K562 (cell line): ENCODE measurements around the gene UBTD1. TPM values are rescaled to one million over a fixed set of nuclear protein-coding genes. Genes with fewer than 3 reads are reported as not detected.

ENCODE experiments used
- ARHGAP35 ChIP-seq: fragments of 450-650 bp; IDR thresholded peaks from 2 replicates; pipeline ENCODE4 v1.6.1; 2018; ENCODE audit not compliant: partially characterized antibody
- BCLAF1 ChIP-seq, 2 experiments: fragments of 450-650 bp in 1 of 2; IDR thresholded peaks; 2 replicates each; pipeline ENCODE4 v1.6.1; 2011 to 2017; ENCODE audit warnings: low read depth in 2 of 2, antibody characterized with exemption in 1 of 2, borderline replicate concordance in 1 of 2, low read length in 1 of 2, mild to moderate bottlenecking in 1 of 2, mixed read lengths in 1 of 2; ENCODE audit not compliant: control insufficient read depth in 1 of 2
- FOXK2 ChIP-seq, 2 experiments: fragments of 450-650 bp; IDR thresholded peaks in 1 of 2; conservative IDR thresholded peaks in 1 of 2; 2 replicates each; pipeline ENCODE4 v1.6.1; 2016; ENCODE audit warnings: low read depth in 2 of 2, mild to moderate bottlenecking in 1 of 2
- HMBOX1 ChIP-seq: sonication (generic); IDR thresholded peaks from 2 replicates; pipeline ENCODE4 v1.6.1; 2016
- MAFG ChIP-seq: fragments of 450-650 bp; conservative IDR thresholded peaks from 2 replicates; pipeline ENCODE4 v1.6.1; 2016; ENCODE audit warnings: missing genetic modification characterization, missing compliant biosample characterization
- NFIX ChIP-seq: fragments of 250-450 bp; sonication (Bioruptor Pico); IDR thresholded peaks from 2 replicates; pipeline ENCODE4 v1.4.0; 2020; ENCODE audit warnings: low read depth, mild to moderate bottlenecking, moderate library complexity
- SIRT6 ChIP-seq: IDR thresholded peaks from one replicate; pipeline ENCODE4 v1.6.1; 2012; ENCODE audit warnings: low read depth, mild to moderate bottlenecking, control low read depth, inconsistent platforms, low read length, moderate library complexity
- TAF7 ChIP-seq: fragments of 450-650 bp; IDR thresholded peaks from 2 replicates; pipeline ENCODE4 v1.6.1; 2016; ENCODE audit warnings: missing genetic modification characterization, missing compliant biosample characterization
- TBP ChIP-seq: optimal IDR thresholded peaks from 2 replicates; pipeline ENCODE3; 2011; ENCODE audit warnings: low read depth, low read length, improper control_type of control experiment
- YY1 ChIP-seq, 3 experiments: IDR thresholded peaks; 2 replicates each; pipeline ENCODE4 v1.6.1; 2011; ENCODE audit warnings: low read length in 2 of 3, mild to moderate bottlenecking in 2 of 3, moderate library complexity in 2 of 3, borderline replicate concordance in 1 of 3, control low read depth in 1 of 3, low read depth in 1 of 3; ENCODE audit not compliant: insufficient read depth in 3 of 3, insufficient replicate concordance in 2 of 3, control insufficient read depth in 1 of 3, insufficient read length in 1 of 3; ENCODE audit errors: extremely low read depth in 1 of 3
- ZBTB34 ChIP-seq: fragments of 250-450 bp; sonication (Bioruptor Pico); IDR thresholded peaks from 2 replicates; pipeline ENCODE4 v1.8.0; 2021; ENCODE audit warnings: mild to moderate bottlenecking, moderate library complexity
- ZNF444 ChIP-seq: fragments of 250-450 bp; sonication (Bioruptor Pico); IDR thresholded peaks from 2 replicates; pipeline ENCODE4 v1.4.0; 2020; ENCODE audit warnings: mild to moderate bottlenecking, moderate library complexity
- ZNF586 ChIP-seq: fragments of 450-650 bp; formaldehyde crosslinking; conservative IDR thresholded peaks from 2 replicates; pipeline ENCODE4 v1.4.0; 2020; ENCODE audit warnings: mild to moderate bottlenecking, moderate library complexity
- ZNF639 ChIP-seq, 2 experiments: fragments of 200-800 bp in 1 of 2; sonication (Bioruptor generic) in 1 of 2; sonication (generic) in 1 of 2; formaldehyde crosslinking in 1 of 2; IDR thresholded peaks in 1 of 2; conservative IDR thresholded peaks in 1 of 2; 2 replicates each; pipeline versions ENCODE4 v1.5.0 to v1.6.1; 2016 to 2020; ENCODE audit warnings: missing compliant biosample characterization in 1 of 2, missing genetic modification characterization in 1 of 2, missing genetic modification reagents in 1 of 2
- ZNF644 ChIP-seq: fragments of 200-800 bp; sonication (Bioruptor generic); IDR thresholded peaks from 2 replicates; pipeline ENCODE4 v1.6.1; 2016; ENCODE audit warnings: low read depth, missing genetic modification characterization, missing compliant biosample characterization
- ZNF696 ChIP-seq: fragments of 250-450 bp; sonication (Bioruptor Pico); conservative IDR thresholded peaks from 2 replicates; pipeline ENCODE4 v1.4.0; 2020; ENCODE audit warnings: mild to moderate bottlenecking, moderate library complexity
- ZNF740 ChIP-seq, 3 experiments: fragments of 200-800 bp in 1 of 3; sonication (Bioruptor generic) in 1 of 3; sonication (generic) in 1 of 3; formaldehyde crosslinking in 1 of 3; IDR thresholded peaks; 2 replicates each; pipeline versions ENCODE4 v1.6.1 to v1.8.0; 2016 to 2022; ENCODE audit warnings: mild to moderate bottlenecking in 2 of 3, missing compliant biosample characterization in 2 of 3, missing genetic modification characterization in 2 of 3, missing genetic modification reagents in 1 of 3
- polyA plus RNA-seq, 8 experiments: library from polyadenylated mRNA; depleted of rRNA in 4 of 8; stranded (reverse) in 5 of 8; unstranded in 3 of 8; fragments of >200 nt; fragmentation: Nextera tagmentation in 2 of 8; fragmentation: Illumina TruSeq in 1 of 8; extraction: Ambion mirVana in 2 of 8; extraction: Trizol in 1 of 8; gene quantifications; 2 replicates each; pipeline versions ENCODE4 v1.2.1 to v1.2.3, GENCODE V29; 2011 to 2014; ENCODE audit warnings: inconsistent platforms in 1 of 8, missing spikeins in 1 of 8
- total RNA-seq, 7 experiments: library from RNA; depleted of rRNA in 6 of 7; stranded (reverse); fragments of >200 nt in 6 of 7; fragmentation: Illumina TruSeq in 2 of 7; extraction: Trizol in 2 of 7; gene quantifications; 2 replicates each; pipeline versions ENCODE4 v1.2.1 to v1.2.3, GENCODE V29; 2011 to 2021; ENCODE audit warnings: low replicate concordance in 1 of 7

Gene UBTD1
- total and polyA plus RNA-seq, 9 of the 15 experiments (the other 6 are each of a cell fraction or from before 2014, with no cell fraction given), result 0.08 to 1.6 (median 0.81) TPM; not detected in 1

GRCh38 chr10:97497572-97498075, 1.1 kb upstream of the UBTD1 start (continued):
- TF ChIP-seq ZNF740 (CRISPR knock-in tag; IDR thresholded peaks at IDR 0.05), result no peak
- no peak for TF ChIP-seq ZNF740 (tag; IDR thresholded peaks at IDR 0.05)
- no peak for TF ChIP-seq ZNF444
- peak; percentile 25; the same call in 1 of the 2 replicates for TF ChIP-seq HMBOX1
- TF ChIP-seq ZNF696 (CRISPR knock-in tag), result no peak
- no peak for TF ChIP-seq MAFG (tag)
- no peak for TF ChIP-seq TAF7 (tag)
- no peak for TF ChIP-seq NFIX (CRISPR knock-in tag)
- no peak for TF ChIP-seq SIRT6
- no peak for TF ChIP-seq ZBTB34 (CRISPR knock-in tag)
- TF ChIP-seq ARHGAP35, result no peak
- TF ChIP-seq ZNF644, result no peak
- TF ChIP-seq BCLAF1 (IDR thresholded peaks at IDR 0.05; ENCODE audit: borderline replicate concordance in 1 of 2, control insufficient read depth in 1 of 2, low read depth in 2 of 2, low read length in 1 of 2), result 0 out of 4 replicates have a peak, but pooled peaks of 1 of the 2 experiments have one; percentile 54
- TF ChIP-seq YY1 (IDR thresholded peaks at IDR 0.05; ENCODE audit: borderline replicate concordance in 1 of 3, control insufficient read depth in 1 of 3, extremely low read depth in 1 of 3, insufficient read depth in 3 of 3, insufficient read length in 1 of 3, insufficient replicate concordance in 2 of 3, low read depth in 1 of 3, low read length in 2 of 3), result peak in 2 of 3 experiments; percentile 60 to 75
- peak in 1 of 2 experiments; percentile 7; a peak in 2 of 4 replicates for TF ChIP-seq FOXK2 (conservative IDR thresholded peaks at IDR 0.05 in 1 of 2, IDR thresholded peaks at IDR 0.05 in 1 of 2; ENCODE audit: low read depth in 2 of 2)
- no peak for TF ChIP-seq ZNF586 (CRISPR knock-in tag)
- TF ChIP-seq ZNF639 (CRISPR knock-in tag; conservative IDR thresholded peaks at IDR 0.05 in 1 of 2, IDR thresholded peaks at IDR 0.05 in 1 of 2), result no peak
- TF ChIP-seq TBP, result peak; percentile 76
